DND-41 (cell line): ENCODE measurements around the gene FOXL1.

Source experiments
- ATAC-seq: fragments of 200-7000 bp; cut with Tn5 transposase; 3 replicates; pipeline ENCODE4 v1.9.1; 2021; ENCODE audit warnings: low read depth; ENCODE audit not compliant: insufficient read depth
- DNase-seq: peaks from one replicate; pipeline ENCODE4 v3.0.0-alpha.2; 2020
- H2AFZ ChIP-seq: 2 replicates; pipeline ENCODE4 v1.6.0; 2012; ENCODE audit warnings: low read depth, low read length
- H3K27ac ChIP-seq: 2 replicates; pipeline ENCODE4 v1.5.1; 2012; ENCODE audit warnings: low read length, inconsistent platforms
- H3K27me3 ChIP-seq: fragments of 200-600 bp; sonication (generic); 2 replicates; pipeline ENCODE4 v1.6.0; 2012; ENCODE audit warnings: low read length, mild to moderate bottlenecking, inconsistent platforms; ENCODE audit not compliant: insufficient read depth, poor library complexity
- H3K36me3 ChIP-seq: 2 replicates; pipeline ENCODE4 v1.5.1; 2012; ENCODE audit warnings: low read length, inconsistent platforms; ENCODE audit not compliant: insufficient read depth
- H3K4me1 ChIP-seq: 2 replicates; pipeline ENCODE4 v1.5.1; 2012; ENCODE audit warnings: mild to moderate bottlenecking, low read length; ENCODE audit not compliant: insufficient read depth
- H3K4me2 ChIP-seq: 2 replicates; pipeline ENCODE4 v1.6.0; 2012; ENCODE audit warnings: mild to moderate bottlenecking, moderate library complexity, low read length, inconsistent platforms; ENCODE audit not compliant: insufficient read depth
- H3K4me3 ChIP-seq, 2 experiments: fragments of 200-600 bp in 1 of 2; shearing (Covaris generic) in 1 of 2; 2 replicates each; pipeline ENCODE4 v1.5.1; 2012 to 2016; ENCODE audit warnings: inconsistent platforms in 2 of 2, low read length in 2 of 2, mild to moderate bottlenecking in 2 of 2, low read depth in 1 of 2, moderate library complexity in 1 of 2
- H3K79me2 ChIP-seq: 2 replicates; pipeline ENCODE4 v1.6.0; 2012; ENCODE audit warnings: low read length, inconsistent platforms; ENCODE audit not compliant: insufficient read depth
- H3K9ac ChIP-seq: 2 replicates; pipeline ENCODE4 v1.6.0; 2012; ENCODE audit warnings: low read depth, mild to moderate bottlenecking, inconsistent platforms, low read length, moderate library complexity
- H3K9me3 ChIP-seq: 2 replicates; pipeline ENCODE4 v1.5.1; 2012; ENCODE audit warnings: low read length, moderate library complexity, mild to moderate bottlenecking, inconsistent platforms; ENCODE audit not compliant: insufficient read depth, severe bottlenecking
- H4K20me1 ChIP-seq: 2 replicates; pipeline ENCODE4 v1.6.0; 2012; ENCODE audit warnings: low read length; ENCODE audit not compliant: insufficient read depth
- CTCF ChIP-seq: IDR thresholded peaks from 2 replicates; pipeline ENCODE4 v1.5.1; 2012; ENCODE audit warnings: borderline replicate concordance, low read length, moderate library complexity, mild to moderate bottlenecking; ENCODE audit not compliant: poor library complexity, severe bottlenecking; ENCODE audit errors: extremely low read depth
- EZH2 ChIP-seq: IDR thresholded peaks from 3 replicates; pipeline ENCODE4 v1.6.1; 2012; ENCODE audit warnings: borderline replicate concordance, low read depth, mild to moderate bottlenecking, moderate library complexity, low read length, inconsistent platforms; ENCODE audit not compliant: severe bottlenecking

Gene FOXL1

GRCh38 chr16:86621966-86622365, 43.6 kb downstream of the FOXL1 start:
- DNase-seq (no peak), ATAC-seq (no peak)
- Histone ChIP-seq H3K27ac (no peak overlapping the region), H3K4me2 (no peak overlapping the region), H4K20me1 (0 out of 2 replicates have a peak, but pooled peaks cover under 1% of the 10 kb centered on the region), H3K36me3 (no peaks in the 10 kb centered on the region), H3K79me2 (no peaks in the 10 kb centered on the region), H3K4me1 (no peaks in the 10 kb centered on the region), H3K27me3 (peaks cover 6% of the 10 kb centered on the region), H2AFZ (no peak overlapping the region), H3K9me3 (no peaks in the 10 kb centered on the region), H3K4me3 (no peak overlapping the region), H3K9ac (no peak overlapping the region)
- TF ChIP-seq EZH2 (no peak), CTCF (no peak)

GRCh38 chr16:86622700-86623615, 44.6 kb downstream of the FOXL1 start:
- Histone ChIP-seq H3K4me1 (no peaks in the 10 kb centered on the region), H3K27ac (no peak overlapping the region), H3K36me3 (no peaks in the 10 kb centered on the region), H3K4me3 (no peak overlapping the region), H3K4me2 (no peak overlapping the region), H3K27me3 (peaks cover 10% of the 10 kb centered on the region), H3K9me3 (no peaks in the 10 kb centered on the region), H4K20me1 (0 out of 2 replicates have a peak, but pooled peaks cover 2% of the 10 kb centered on the region), H3K9ac (no peak overlapping the region), H3K79me2 (no peaks in the 10 kb centered on the region), H2AFZ (no peak overlapping the region)
- no peak for TF ChIP-seq EZH2
- no peak for TF ChIP-seq CTCF
- no peak for DNase-seq
- no peak for ATAC-seq

- TF ChIP-seq EZH2 (no peak), CTCF (no peak)
These were observed 46.7 kb downstream of the FOXL1 start for GRCh38 chr16:86625029-86625428.

More at GRCh38 chr16:86625029-86625428, 46.7 kb downstream of the FOXL1 start:
- Histone ChIP-seq H2AFZ (no peak overlapping the region), H3K27ac (no peak overlapping the region), H3K9ac (no peak overlapping the region), H3K4me3 (no peak overlapping the region), H3K79me2 (no peaks in the 10 kb centered on the region), H4K20me1 (0 out of 2 replicates have a peak, but pooled peaks cover 2% of the 10 kb centered on the region), H3K36me3 (no peaks in the 10 kb centered on the region), H3K27me3 (peaks cover 7% of the 10 kb centered on the region), H3K4me1 (no peaks in the 10 kb centered on the region), H3K9me3 (no peaks in the 10 kb centered on the region), H3K4me2 (no peak overlapping the region)
- DNase-seq = no peak
- no peak for ATAC-seq
